ENCODE data around the gene DMKN. TPM values are rescaled to one million over a fixed set of nuclear protein-coding genes. Genes with fewer than 3 reads are reported as not detected.

DMKN gene
- total and polyA plus RNA-seq, 4 donors: 79.0 to 278 (median 106) TPM

DNA sequence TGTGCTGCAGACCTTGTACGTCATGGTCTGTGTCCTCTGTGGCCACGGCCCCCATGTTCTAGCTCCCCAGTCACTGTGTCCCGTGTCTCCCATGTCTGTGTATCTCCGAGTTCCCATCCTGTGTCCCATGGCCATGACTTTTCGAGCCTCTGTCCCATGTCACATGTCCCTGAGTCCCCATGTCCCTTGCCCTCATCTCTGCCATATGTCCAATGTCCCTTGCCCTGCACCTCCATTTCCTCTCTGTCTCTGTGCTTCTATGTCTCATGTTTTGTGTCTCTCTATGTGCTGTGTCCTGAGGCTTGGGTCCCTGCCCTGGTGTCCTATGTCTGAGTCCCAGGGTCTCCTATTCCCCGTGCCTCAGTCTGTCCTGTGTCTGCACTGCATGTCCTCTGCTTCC lies 48.0 kb upstream of the DMKN start:
- Histone ChIP-seq H3K27ac (ENCODE audit: low read depth in 1 of 2, low read length in 1 of 2) (no peak overlapping the region), H3K9me3 (ENCODE audit: control insufficient read depth in 4 of 4, insufficient read depth in 3 of 4, low read length in 3 of 4) (no peaks in the 10 kb centered on the region), H3K4me1 (ENCODE audit: control insufficient read depth in 5 of 5, insufficient read depth in 5 of 5, low read length in 5 of 5) (peaks cover 0 to 10% (median 0%) of the 10 kb centered on the region in 5 donors), H3K36me3 (ENCODE audit: control insufficient read depth in 4 of 4, insufficient read depth in 4 of 4, low read length in 4 of 4) (no peaks in the 10 kb centered on the region), H3K9ac (ENCODE audit: insufficient read depth in 1 of 2, low read length in 2 of 2) (no peak overlapping the region), H3K27me3 (ENCODE audit: control insufficient read depth in 3 of 3, insufficient read depth in 3 of 3, low read length in 2 of 3) (peaks cover 11 to 28% (median 12%) of the 10 kb centered on the region in 3 donors), H3K4me3 (no peak overlapping the region)
- 77 to 88% methylated on average over 6 of the region's 6 CpGs for WGBS, 2 donors
- ATAC-seq (ENCODE audit: insufficient read depth, low FRiP score): no peak
- no peak for DNase-seq
- TF ChIP-seq, protein P1, sequence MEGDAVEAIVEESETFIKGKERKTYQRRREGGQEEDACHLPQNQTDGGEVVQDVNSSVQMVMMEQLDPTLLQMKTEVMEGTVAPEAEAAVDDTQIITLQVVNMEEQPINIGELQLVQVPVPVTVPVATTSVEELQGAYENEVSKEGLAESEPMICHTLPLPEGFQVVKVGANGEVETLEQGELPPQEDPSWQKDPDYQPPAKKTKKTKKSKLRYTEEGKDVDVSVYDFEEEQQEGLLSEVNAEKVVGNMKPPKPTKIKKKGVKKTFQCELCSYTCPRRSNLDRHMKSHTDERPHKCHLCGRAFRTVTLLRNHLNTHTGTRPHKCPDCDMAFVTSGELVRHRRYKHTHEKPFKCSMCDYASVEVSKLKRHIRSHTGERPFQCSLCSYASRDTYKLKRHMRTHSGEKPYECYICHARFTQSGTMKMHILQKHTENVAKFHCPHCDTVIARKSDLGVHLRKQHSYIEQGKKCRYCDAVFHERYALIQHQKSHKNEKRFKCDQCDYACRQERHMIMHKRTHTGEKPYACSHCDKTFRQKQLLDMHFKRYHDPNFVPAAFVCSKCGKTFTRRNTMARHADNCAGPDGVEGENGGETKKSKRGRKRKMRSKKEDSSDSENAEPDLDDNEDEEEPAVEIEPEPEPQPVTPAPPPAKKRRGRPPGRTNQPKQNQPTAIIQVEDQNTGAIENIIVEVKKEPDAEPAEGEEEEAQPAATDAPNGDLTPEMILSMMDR (IDR thresholded peaks at IDR 0.05; ENCODE audit: control extremely low read depth, extremely low read depth): no peak

DNA sequence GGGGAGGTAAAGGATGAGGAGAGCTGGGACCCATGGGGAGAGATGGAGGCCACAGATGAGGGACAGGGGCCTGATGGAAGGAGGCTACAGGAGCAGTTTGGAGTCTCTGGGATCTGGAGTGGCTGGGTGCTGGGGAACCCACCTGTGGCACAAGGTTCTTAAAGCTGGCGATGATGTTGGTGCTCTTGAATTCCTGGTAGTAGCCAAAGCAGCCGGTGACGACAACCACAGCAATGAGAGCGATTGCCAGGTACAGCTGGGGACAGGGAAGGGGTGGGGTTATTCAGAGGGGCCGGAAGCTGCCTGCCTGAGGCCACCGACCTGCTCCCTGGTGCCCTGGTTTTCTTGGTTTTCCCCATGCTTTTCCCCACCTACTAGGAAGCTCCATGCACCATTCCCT lies 47.2 kb upstream of the DMKN start:
- Histone ChIP-seq H3K27ac (ENCODE audit: low read depth in 1 of 2, low read length in 1 of 2) (no peak overlapping the region), H3K9ac (ENCODE audit: insufficient read depth in 1 of 2, low read length in 2 of 2) (no peak overlapping the region), H3K4me3 (no peak overlapping the region), H3K4me1 (ENCODE audit: control insufficient read depth in 5 of 5, insufficient read depth in 5 of 5, low read length in 5 of 5) (peaks cover 0 to 10% (median 0%) of the 10 kb centered on the region in 5 donors), H3K36me3 (ENCODE audit: control insufficient read depth in 4 of 4, insufficient read depth in 4 of 4, low read length in 4 of 4) (no peaks in the 10 kb centered on the region), H3K27me3 (ENCODE audit: control insufficient read depth in 3 of 3, insufficient read depth in 3 of 3, low read length in 2 of 3) (peaks cover 11 to 32% (median 12%) of the 10 kb centered on the region in 3 donors), H3K9me3 (ENCODE audit: control insufficient read depth in 4 of 4, insufficient read depth in 3 of 4, low read length in 3 of 4) (no peaks in the 10 kb centered on the region)
- WGBS, 2 donors: 54 to 64% methylated on average over 6 of the region's 6 CpGs
- ATAC-seq (ENCODE audit: insufficient read depth, low FRiP score) (no peak), DNase-seq (no peak)
- TF ChIP-seq, protein P1 (IDR thresholded peaks at IDR 0.05; ENCODE audit: control extremely low read depth, extremely low read depth): no peak

DNA sequence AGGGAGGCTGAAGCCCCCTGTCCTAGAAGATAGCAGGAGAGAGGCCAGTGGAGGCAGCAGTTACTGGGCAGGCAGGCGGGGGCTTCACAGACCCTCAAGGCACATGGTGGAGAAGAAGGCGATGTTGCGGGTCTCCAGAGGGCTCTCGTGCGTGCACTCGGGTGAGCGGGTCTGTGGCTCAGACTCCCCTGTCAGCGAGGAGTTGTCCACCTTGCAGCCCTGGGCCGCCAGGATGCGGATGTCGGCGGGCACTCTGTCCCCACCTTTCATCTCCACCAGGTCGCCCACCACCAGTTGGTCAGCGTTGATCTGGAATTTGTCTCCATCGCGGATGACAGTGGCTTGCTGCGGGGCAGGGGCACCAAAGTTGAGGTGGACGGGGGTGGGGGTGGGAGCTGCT lies 46.8 kb upstream of the DMKN start:
- peaks cover 11 to 32% (median 12%) of the 10 kb centered on the region in 3 donors for H3K27me3 ChIP-seq (ENCODE audit: control insufficient read depth in 3 of 3, insufficient read depth in 3 of 3, low read length in 2 of 3)
- no peak overlapping the region for H3K4me3 ChIP-seq
- H3K9me3 ChIP-seq (ENCODE audit: control insufficient read depth in 4 of 4, insufficient read depth in 3 of 4, low read length in 3 of 4): no peaks in the 10 kb centered on the region
- DNase-seq: no peak
- ATAC-seq (ENCODE audit: insufficient read depth, low FRiP score): no peak
- TF ChIP-seq, protein P1 (IDR thresholded peaks at IDR 0.05; ENCODE audit: control extremely low read depth, extremely low read depth): no peak
- H3K27ac ChIP-seq (ENCODE audit: low read depth in 1 of 2, low read length in 1 of 2): no peak overlapping the region
- 87 to 90% methylated on average over 18 of the region's 18 CpGs for WGBS, 2 donors
- no peaks in the 10 kb centered on the region for H3K36me3 ChIP-seq (ENCODE audit: control insufficient read depth in 4 of 4, insufficient read depth in 4 of 4, low read length in 4 of 4)
- H3K4me1 ChIP-seq (ENCODE audit: control insufficient read depth in 5 of 5, insufficient read depth in 5 of 5, low read length in 5 of 5): peaks cover 0 to 10% (median 0%) of the 10 kb centered on the region in 5 donors
- no peak overlapping the region for H3K9ac ChIP-seq (ENCODE audit: insufficient read depth in 1 of 2, low read length in 2 of 2)

DNA sequence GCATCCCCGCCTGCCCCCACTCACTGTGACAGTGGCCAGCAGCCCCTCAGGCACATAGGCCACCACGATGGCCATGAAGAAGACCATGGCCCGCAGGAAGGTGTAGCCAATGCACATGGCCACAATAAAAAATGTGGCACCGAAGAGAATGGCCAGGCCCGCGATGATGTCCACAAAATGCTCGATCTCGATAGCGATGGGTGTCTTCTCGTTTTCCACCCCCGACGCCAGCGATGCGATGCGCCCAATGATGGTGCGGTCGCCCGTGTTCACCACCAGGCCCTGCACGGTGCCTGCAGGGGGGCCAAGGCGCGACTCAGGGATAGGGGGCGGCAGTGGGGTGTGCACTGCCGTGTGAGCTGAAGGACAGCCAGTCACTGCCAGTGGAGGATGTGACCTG lies 46.3 kb upstream of the DMKN start:
- WGBS, 2 donors: 88 to 90% methylated on average over 23 of the region's 23 CpGs
- no peak for DNase-seq
- no peaks in the 10 kb centered on the region for H3K9me3 ChIP-seq (ENCODE audit: control insufficient read depth in 4 of 4, insufficient read depth in 3 of 4, low read length in 3 of 4)
- H3K9ac ChIP-seq (ENCODE audit: insufficient read depth in 1 of 2, low read length in 2 of 2): no peak overlapping the region
- H3K4me1 ChIP-seq (ENCODE audit: control insufficient read depth in 5 of 5, insufficient read depth in 5 of 5, low read length in 5 of 5): peaks cover 0 to 10% (median 0%) of the 10 kb centered on the region in 5 donors
- no peak for ATAC-seq (ENCODE audit: insufficient read depth, low FRiP score)
- H3K27ac ChIP-seq (ENCODE audit: low read depth in 1 of 2, low read length in 1 of 2): no peak overlapping the region
- no peaks in the 10 kb centered on the region for H3K36me3 ChIP-seq (ENCODE audit: control insufficient read depth in 4 of 4, insufficient read depth in 4 of 4, low read length in 4 of 4)
- H3K4me3 ChIP-seq: no peak overlapping the region
- H3K27me3 ChIP-seq (ENCODE audit: control insufficient read depth in 3 of 3, insufficient read depth in 3 of 3, low read length in 2 of 3): peaks cover 11 to 32% (median 12%) of the 10 kb centered on the region in 3 donors
- TF ChIP-seq, protein P1 (IDR thresholded peaks at IDR 0.05; ENCODE audit: control extremely low read depth, extremely low read depth): no peak

Data from lung (tissue), 12 donors.